Right lobe of liver (tissue), 4 donors: ENCODE measurements around the gene ATG10.

ENCODE experiments used
- POLR2A ChIP-seq: fragments of 450-650 bp; IDR thresholded peaks from one replicate; pipeline ENCODE4 v1.6.1; 2017; ENCODE audit warnings: antibody characterized with exemption, mild to moderate bottlenecking
- TF ChIP-seq, protein P1 (sequence below), 4 donors: fragments of 200-600 bp in 3 of 4; fragments of 450-650 bp in 1 of 4; IDR thresholded peaks; one replicate each; pipeline versions ENCODE4 v1.5.1 to v1.8.0; 2016 to 2022; ENCODE audit warnings: antibody characterized with exemption in 4 of 4, mild to moderate bottlenecking in 2 of 4
- donor health status: DM: no; HTN: no; CAD: no.
- donor health status: DM: no; HTN: no; CAD: no.
- donor health status: DM: no; HTN: yes; CAD: no.

DNA sequence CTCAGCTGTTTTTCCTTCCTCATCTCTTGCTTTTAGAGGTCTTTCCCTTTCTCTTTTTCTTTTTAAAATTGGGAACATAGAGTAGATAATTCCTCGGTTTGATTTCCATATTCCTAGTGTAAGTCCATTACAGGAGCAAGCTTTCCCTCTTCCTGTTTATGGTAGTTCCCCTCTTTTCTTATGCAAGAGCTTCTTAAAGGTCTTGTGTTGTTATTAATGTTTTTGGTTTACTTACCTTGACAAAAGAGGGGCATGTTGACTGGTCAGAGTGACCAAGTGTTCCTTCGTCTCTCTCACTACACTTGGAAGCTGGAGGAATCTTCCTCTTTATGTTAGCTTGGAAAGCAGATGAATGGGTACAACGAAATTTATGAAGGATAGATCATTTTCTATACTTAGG is 8.3 kb downstream of the ATG10 start:
- TF ChIP-seq, protein P1, sequence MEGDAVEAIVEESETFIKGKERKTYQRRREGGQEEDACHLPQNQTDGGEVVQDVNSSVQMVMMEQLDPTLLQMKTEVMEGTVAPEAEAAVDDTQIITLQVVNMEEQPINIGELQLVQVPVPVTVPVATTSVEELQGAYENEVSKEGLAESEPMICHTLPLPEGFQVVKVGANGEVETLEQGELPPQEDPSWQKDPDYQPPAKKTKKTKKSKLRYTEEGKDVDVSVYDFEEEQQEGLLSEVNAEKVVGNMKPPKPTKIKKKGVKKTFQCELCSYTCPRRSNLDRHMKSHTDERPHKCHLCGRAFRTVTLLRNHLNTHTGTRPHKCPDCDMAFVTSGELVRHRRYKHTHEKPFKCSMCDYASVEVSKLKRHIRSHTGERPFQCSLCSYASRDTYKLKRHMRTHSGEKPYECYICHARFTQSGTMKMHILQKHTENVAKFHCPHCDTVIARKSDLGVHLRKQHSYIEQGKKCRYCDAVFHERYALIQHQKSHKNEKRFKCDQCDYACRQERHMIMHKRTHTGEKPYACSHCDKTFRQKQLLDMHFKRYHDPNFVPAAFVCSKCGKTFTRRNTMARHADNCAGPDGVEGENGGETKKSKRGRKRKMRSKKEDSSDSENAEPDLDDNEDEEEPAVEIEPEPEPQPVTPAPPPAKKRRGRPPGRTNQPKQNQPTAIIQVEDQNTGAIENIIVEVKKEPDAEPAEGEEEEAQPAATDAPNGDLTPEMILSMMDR (IDR thresholded peaks at IDR 0.05): no peak
- TF ChIP-seq POLR2A: no peak
